ENCODE data around the gene CCDC195.

- no peak for TF ChIP-seq CTCF (IDR thresholded peaks at IDR 0.05)
- no peak for TF ChIP-seq POLR2A (IDR thresholded peaks at IDR 0.05)
Measured at GRCh38 chr2:224716921-224717320, 756 bp upstream of the CCDC195 start.

Measured in testis (tissue), 2 donors.